HG02870 (cell line): ENCODE data around the gene SGCD.
"Not testable (repeated sequence)": the region's sequence is repeated elsewhere in the genome, so short reads cannot be mapped to it uniquely, and the experiment has no call there.

Source experiments
- ATAC-seq: cut with Tn5 transposase; IDR thresholded peaks from one replicate; pipeline ENCODE4 v1.9.1; 2021; ENCODE audit warnings: mild to moderate bottlenecking, moderate library complexity; ENCODE audit not compliant: unreplicated experiment

Gene SGCD

GRCh38 chr5:156552855-156553358, 225.9 kb downstream of the SGCD start:
- no peak for ATAC-seq

- no peak for ATAC-seq
Observed at GRCh38 chr5:156556666-156557406, 229.9 kb downstream of the SGCD start.

GRCh38 chr5:156560002-156560401, 233.0 kb downstream of the SGCD start:
- ATAC-seq = no peak

- no peak for ATAC-seq
Observed at GRCh38 chr5:156561651-156562050, 234.7 kb downstream of the SGCD start.

GRCh38 chr5:156570615-156571014, 243.7 kb downstream of the SGCD start:
- ATAC-seq = no peak

- ATAC-seq = no peak
Observed at GRCh38 chr5:156581725-156582124, 254.8 kb downstream of the SGCD start.

- no peak for ATAC-seq
Observed at GRCh38 chr5:156582193-156582598, 255.2 kb downstream of the SGCD start.

- no peak for ATAC-seq
Observed at GRCh38 chr5:156584871-156585270, 257.9 kb downstream of the SGCD start.

- ATAC-seq = no peak
Observed at GRCh38 chr5:156585999-156586398, 259.0 kb downstream of the SGCD start.

GRCh38 chr5:156587012-156587411, 260.0 kb downstream of the SGCD start:
- ATAC-seq = no peak

GRCh38 chr5:156588306-156588705, 261.3 kb downstream of the SGCD start:
- ATAC-seq = no peak

- no peak for ATAC-seq
Observed at GRCh38 chr5:156589104-156589945, 262.4 kb downstream of the SGCD start.

- ATAC-seq = no peak
Observed at GRCh38 chr5:156589946-156590216, 262.9 kb downstream of the SGCD start.

GRCh38 chr5:156590978-156591377, 264.0 kb downstream of the SGCD start:
- ATAC-seq = no peak

GRCh38 chr5:156591631-156592030, 264.7 kb downstream of the SGCD start:
- no peak for ATAC-seq

GRCh38 chr5:156593546-156593945, 266.6 kb downstream of the SGCD start:
- no peak for ATAC-seq

GRCh38 chr5:156594406-156594805, 267.4 kb downstream of the SGCD start:
- no peak for ATAC-seq

GRCh38 chr5:156595132-156595787, 268.3 kb downstream of the SGCD start:
- no peak for ATAC-seq

GRCh38 chr5:156597276-156597675, 270.3 kb downstream of the SGCD start:
- ATAC-seq = no peak

GRCh38 chr5:156598964-156599363, 272.0 kb downstream of the SGCD start:
- no peak for ATAC-seq

- ATAC-seq = not testable (repeated sequence)
Observed at GRCh38 chr5:156610582-156610981, 283.6 kb downstream of the SGCD start.

- no peak for ATAC-seq
Observed at GRCh38 chr5:156615901-156616300, 288.9 kb downstream of the SGCD start.
